Measurements from ENCODE around the gene SNX12. TPM values are rescaled to one million over a fixed set of nuclear protein-coding genes. Genes with fewer than 3 reads are reported as not detected.
"Not testable (repeated sequence)": the region's sequence is repeated elsewhere in the genome, so short reads cannot be mapped to it uniquely, and the experiment has no call there.

Gene SNX12
- total RNA-seq, 1 donor from 2014 or later, result 54.7 TPM

DNA sequence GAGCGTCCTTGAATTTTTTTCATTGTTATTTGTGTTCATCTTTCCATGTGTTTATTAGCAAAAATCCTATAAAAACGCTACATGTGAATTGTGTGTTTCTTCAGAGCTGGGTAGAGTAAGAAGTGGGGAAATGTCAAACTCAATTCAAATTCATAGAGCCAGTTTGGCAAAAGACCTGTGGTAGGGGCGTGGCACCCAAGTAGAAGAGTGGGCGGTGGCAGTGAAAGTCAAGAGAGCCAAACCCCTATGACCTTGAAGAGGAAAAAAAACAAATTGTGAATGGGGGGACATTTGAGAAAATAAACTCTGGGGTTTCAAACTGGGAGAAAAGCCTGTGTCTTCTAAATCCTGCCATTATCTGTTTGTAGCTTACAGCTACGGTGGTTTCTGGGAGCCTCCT is 23.1 kb upstream of the SNX12 start:
- DNase-seq (ENCODE audit: low spot score), result no peak

DNA sequence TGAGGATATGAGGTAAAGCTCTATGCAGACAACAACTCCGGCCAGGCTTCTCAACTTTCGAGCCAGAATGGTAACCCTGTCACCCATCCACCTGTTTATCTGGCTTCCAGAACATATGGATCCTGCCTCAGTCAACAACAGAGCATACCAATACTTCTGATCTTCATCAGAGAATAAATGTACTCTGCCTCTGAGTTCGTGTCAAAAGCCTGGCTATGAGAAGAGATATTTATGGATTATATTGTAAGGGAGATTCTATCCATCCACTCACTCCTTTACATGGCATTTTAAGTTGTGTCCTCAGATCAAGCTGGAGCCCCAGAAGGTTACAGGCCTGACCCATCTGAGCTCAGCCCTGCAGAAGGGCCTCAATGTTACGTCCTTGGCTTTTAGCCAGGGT is 17.8 kb upstream of the SNX12 start:
- DNase-seq (ENCODE audit: low spot score), result no peak

- no peak for DNase-seq (ENCODE audit: low spot score)
Measured at GRCh38 chrX:71082822-71083221, 14.7 kb upstream of the SNX12 start.

DNA sequence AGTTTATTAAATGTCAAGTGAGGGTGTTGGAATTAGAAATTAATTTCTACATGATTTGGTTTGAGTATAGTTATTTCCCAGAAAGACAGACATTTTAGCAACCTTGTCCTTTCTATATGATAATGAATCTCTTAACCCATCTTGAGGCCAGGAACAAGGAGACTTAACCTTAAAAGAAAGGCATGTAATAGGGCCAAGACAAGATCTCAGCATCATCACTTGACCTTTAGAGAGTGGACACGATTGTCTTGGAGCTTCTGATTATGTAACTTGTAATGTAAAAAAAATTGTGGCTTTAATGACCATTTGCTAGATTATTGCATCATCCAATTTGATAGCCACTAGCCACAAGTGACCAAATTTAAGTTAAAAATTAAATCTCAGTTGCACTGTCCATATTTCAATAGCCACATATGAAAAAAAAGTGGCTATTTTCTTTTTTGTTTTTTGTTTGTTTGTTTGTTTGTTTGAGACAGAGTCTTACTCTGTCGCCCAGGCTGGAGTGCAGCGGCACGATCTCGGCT is 14.1 kb upstream of the SNX12 start:
- no peak for DNase-seq (ENCODE audit: low spot score)

DNA sequence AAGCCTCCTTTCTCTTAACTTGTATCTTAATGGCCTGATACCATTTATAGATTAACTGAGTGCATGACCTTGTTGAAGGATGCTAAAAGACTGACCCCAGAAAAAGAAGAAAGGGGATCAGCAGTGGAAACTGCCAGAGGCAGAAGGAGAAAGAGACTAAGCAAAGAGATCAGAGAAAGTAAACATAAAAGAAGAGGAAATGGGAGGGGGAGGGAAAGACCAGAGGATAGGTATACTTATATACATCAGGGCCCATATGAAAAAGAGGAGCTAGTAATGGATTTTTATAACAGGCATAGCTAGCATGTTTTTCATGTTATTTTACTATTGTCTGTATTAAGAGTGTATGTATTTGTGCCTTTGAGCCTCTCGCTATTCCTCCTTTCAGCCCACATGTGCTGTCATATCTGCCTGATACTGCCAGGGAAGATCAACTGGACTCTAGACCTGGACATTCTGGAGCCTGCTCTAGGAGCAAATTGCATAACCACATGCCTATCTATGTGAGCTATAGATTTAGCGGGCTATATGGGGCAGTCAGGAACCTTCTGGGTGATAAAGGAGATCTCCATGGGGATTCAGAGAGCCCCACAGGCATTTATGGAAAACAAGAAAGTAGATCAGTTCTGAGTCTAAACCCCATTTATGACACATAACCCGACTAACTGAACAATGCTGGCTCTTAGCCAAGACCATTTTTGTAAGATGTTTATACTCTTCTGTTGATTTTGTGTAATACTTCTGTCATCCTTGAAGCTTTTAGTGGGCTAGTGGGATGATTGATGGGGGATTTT is 13.4 kb upstream of the SNX12 start:
- peak; percentile 50 for DNase-seq (ENCODE audit: low spot score)

DNA sequence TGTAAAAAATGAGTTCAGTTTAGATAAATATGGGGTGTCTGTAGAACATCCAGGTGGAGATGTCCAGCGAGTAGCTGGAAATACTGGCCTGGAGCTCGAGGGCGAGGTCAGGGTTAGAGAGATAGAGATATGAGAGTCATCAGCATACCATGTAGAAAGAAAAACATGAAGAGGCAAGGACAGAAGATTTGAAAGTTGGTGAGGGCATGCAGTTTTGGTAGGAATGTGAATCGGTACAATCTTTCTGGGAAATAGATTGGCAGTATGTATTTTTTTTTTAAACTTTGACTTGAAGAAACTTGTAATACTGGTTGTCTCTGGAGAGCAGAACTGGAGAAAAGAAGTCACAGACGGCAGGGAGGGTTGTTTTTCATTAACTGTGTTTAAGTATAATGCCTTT is 2.4 kb upstream of the SNX12 start:
- DNase-seq (ENCODE audit: low spot score), result peak; percentile 12

DNA sequence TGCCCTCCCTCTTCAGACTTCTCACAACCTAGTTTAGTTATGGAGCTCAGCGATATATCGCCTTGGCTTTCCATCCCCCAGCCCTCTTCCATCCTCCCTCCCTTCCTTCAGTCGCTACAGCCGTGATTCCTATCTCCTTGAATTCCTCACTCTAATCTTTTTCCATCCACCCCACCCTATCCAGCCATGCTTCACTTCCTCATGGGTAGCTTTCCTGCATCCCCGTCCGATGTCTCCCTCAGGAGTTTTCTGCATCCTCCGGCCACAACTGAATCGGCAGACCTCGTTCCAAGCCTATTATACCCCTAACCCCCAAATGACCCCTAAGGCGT is 456 bp downstream of the SNX12 start:
- peak; percentile 60 for DNase-seq (ENCODE audit: low spot score)

DNA sequence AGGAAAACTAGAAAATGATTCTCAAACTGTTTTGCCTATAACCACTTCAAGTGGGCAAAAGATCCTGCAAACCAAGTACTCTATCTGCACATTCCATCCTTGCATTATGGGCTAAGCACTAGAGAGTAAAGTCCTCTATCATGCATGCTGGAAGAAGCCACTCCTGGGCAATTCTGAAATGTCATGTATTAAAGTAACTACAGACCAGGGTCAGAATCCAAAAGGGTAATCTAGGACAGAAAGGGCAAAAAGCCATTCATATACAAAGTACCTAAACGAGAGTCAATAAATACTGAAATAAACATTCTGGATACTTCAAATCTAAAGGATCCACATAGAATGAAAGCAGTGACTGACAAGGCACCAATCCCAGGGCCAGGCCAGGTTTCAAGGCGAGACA is 1.0 kb downstream of the SNX12 start:
- DNase-seq (ENCODE audit: low spot score), result peak; percentile 2

DNA sequence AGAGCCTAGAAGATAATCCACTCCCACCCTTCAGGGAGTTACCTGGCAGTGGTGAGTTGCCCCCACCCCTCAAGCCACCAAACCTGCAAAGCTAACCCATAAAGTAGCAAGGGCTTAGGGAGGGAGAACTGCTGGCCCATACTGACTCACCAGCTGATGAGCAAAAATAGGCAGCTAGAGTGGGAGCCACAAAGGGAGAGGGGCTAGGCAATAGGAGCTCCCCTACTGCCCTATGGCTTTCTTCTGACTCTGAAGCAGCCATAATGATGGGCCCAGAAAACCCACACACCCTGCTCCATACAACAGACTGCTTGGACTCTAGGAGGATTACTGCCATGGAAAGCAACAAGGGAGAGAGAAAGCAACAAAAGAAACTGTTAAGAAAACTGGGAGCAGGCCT is 8.0 kb downstream of the SNX12 start:
- DNase-seq (ENCODE audit: low spot score), result no peak

DNA sequence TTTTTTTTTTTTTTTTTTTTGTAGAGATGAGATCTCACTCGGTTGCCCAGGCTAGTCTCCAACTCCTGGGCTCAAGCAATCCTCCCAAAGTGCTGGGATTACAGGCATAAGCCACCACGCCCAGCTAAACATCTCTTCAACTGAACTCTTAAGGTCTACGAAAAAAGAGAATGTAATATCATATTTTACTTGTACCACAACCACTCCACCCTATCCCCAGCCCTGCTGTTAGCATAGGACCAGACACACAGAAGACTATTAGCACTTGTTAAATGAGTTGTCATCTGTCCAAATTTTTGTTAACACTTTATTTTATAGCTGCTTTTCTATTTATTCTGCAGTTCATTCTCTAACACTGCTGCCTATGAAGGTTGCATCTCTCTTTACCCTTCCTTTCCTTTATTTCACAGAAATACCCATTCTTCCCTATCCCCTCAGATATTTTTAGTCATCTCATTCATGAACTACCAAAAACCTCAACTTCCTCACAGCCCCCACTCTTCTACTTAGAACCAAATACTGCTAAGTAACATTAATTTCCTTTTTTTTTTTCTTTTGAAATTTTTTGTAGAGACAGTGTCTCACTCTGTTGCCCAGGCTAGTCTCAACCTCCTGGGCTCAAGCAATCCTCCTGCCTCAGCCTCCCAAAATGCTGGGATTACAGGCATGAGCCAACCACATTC is 10.1 kb downstream of the SNX12 start:
- no peak for DNase-seq (ENCODE audit: low spot score)

- no peak for DNase-seq (ENCODE audit: low spot score)
Measured at GRCh38 chrX:71056867-71057266, 11.3 kb downstream of the SNX12 start.

GRCh38 chrX:71053217-71053621 is 14.9 kb downstream of the SNX12 start:
- DNase-seq (ENCODE audit: low spot score), result peak; percentile 14

GRCh38 chrX:71052721-71053120 is 15.4 kb downstream of the SNX12 start:
- no peak for DNase-seq (ENCODE audit: low spot score)

- not testable (repeated sequence) for DNase-seq (ENCODE audit: low spot score)
Measured at GRCh38 chrX:71047891-71048290, 20.2 kb downstream of the SNX12 start.

- peak; percentile 3 for DNase-seq (ENCODE audit: low spot score)
Measured at GRCh38 chrX:71017396-71017939, 50.7 kb downstream of the SNX12 start.

Other genes starting within 250 kb of the SNX12 start
- gene TEX11, start 159.6 kb downstream of the SNX12 start, total RNA-seq (ENCODE audit: insufficient read depth, low replicate concordance), result not detected
- 0.24 TPM for gene SLC7A3, start 137.2 kb downstream of the SNX12 start, total RNA-seq (ENCODE audit: insufficient read depth, low replicate concordance)
- gene FOXO4, start 27.5 kb upstream of the SNX12 start, total RNA-seq (ENCODE audit: insufficient read depth, low replicate concordance), result 13.5 TPM
- gene CXorf65, start 38.4 kb upstream of the SNX12 start, total RNA-seq (ENCODE audit: insufficient read depth, low replicate concordance), result not detected
- 0.96 TPM for gene IL2RG, start 43.2 kb upstream of the SNX12 start, total RNA-seq (ENCODE audit: insufficient read depth, low replicate concordance)
- gene MED12, start 50.3 kb upstream of the SNX12 start, total RNA-seq (ENCODE audit: insufficient read depth, low replicate concordance), result 14.0 TPM
- gene NLGN3, start 76.5 kb upstream of the SNX12 start, total RNA-seq (ENCODE audit: insufficient read depth, low replicate concordance), result 6.7 TPM
- not detected for gene GJB1, start 154.9 kb upstream of the SNX12 start, total RNA-seq (ENCODE audit: insufficient read depth, low replicate concordance)
- gene ZMYM3, start 185.8 kb upstream of the SNX12 start, total RNA-seq (ENCODE audit: insufficient read depth, low replicate concordance), result 14.2 TPM
- gene NONO, start 215.3 kb upstream of the SNX12 start, total RNA-seq (ENCODE audit: insufficient read depth, low replicate concordance), result 245 TPM
- 33.2 TPM for gene ITGB1BP2, start 233.4 kb upstream of the SNX12 start, total RNA-seq (ENCODE audit: insufficient read depth, low replicate concordance)

All from umbilical cord (tissue), 2 donors.